ENCODE measurements around the gene LONP1.

Gene LONP1

GRCh38 chr19:5718579-5719273, 1.2 kb downstream of the LONP1 start:
- TF ChIP-seq CTCF (IDR thresholded peaks at IDR 0.05; ENCODE audit: borderline replicate concordance, insufficient read depth, low read depth, low read length) = no peak
- peak overlapping the region; percentile 97 for H3K4me3 ChIP-seq (ENCODE audit: low read depth, low read length)

- H3K4me3 ChIP-seq (ENCODE audit: low read depth, low read length) = peak overlapping the region; percentile 97
- TF ChIP-seq CTCF (IDR thresholded peaks at IDR 0.05; ENCODE audit: borderline replicate concordance, insufficient read depth, low read depth, low read length) = no peak
Observed at GRCh38 chr19:5718037-5718578, 1.8 kb downstream of the LONP1 start.

GRCh38 chr19:5717215-5717935, 2.6 kb downstream of the LONP1 start:
- no peak overlapping the region for H3K4me3 ChIP-seq (ENCODE audit: low read depth, low read length)
- TF ChIP-seq CTCF (IDR thresholded peaks at IDR 0.05; ENCODE audit: borderline replicate concordance, insufficient read depth, low read depth, low read length) = no peak

- H3K4me3 ChIP-seq (ENCODE audit: low read depth, low read length) = no peak overlapping the region
- no peak for TF ChIP-seq CTCF (IDR thresholded peaks at IDR 0.05; ENCODE audit: borderline replicate concordance, insufficient read depth, low read depth, low read length)
Observed at GRCh38 chr19:5714816-5715215, 5.1 kb downstream of the LONP1 start.

GRCh38 chr19:5713228-5713627, 6.7 kb downstream of the LONP1 start:
- H3K4me3 ChIP-seq (ENCODE audit: low read depth, low read length) = no peak overlapping the region
- no peak for TF ChIP-seq CTCF (IDR thresholded peaks at IDR 0.05; ENCODE audit: borderline replicate concordance, insufficient read depth, low read depth, low read length)

GRCh38 chr19:5711713-5712161, 8.2 kb downstream of the LONP1 start:
- no peak for TF ChIP-seq CTCF (IDR thresholded peaks at IDR 0.05; ENCODE audit: borderline replicate concordance, insufficient read depth, low read depth, low read length)
- H3K4me3 ChIP-seq (ENCODE audit: low read depth, low read length) = no peak overlapping the region

Data from GM12875 (cell line).